ENCODE results near the gene DCC.

DNA sequence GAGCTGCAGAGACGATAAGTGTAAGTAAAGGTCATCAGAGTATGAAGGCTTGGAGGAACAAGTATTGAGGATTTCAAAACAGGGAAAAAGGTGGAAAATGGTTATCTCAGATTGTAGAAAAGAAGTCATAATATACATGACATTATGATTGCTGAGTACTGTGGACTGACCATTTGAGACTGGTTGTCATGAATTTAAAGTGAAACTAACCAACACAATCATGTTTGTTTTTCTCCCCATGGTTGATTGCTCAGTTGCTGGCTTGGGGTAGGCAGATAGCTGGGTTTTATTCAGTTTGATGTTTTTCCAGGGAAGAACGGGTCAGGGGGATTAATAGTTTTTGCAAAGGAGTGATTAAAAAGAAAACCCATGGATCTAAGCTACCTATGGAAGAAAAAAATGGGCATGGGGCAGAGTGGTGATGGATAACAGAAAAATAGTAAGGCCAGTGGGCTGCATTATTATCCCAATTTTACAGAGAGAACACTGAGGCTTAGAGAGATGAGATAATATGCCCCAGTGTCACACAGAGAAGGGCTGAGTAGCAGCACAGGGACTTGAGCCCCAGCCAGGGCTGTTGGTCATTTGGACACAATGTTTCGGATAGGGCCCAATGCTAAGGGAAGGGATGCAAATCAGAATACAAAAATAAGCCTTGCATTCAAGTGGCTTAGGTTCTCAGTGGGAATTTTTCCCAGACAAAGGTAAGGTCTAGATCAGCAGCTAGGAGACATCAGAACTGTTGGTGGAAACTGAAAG is 885.7 kb downstream of the DCC start:
- TF ChIP-seq POLR2A (IDR thresholded peaks at IDR 0.05; ENCODE audit: low read length): no peak
- TF ChIP-seq GATA1 (IDR thresholded peaks at IDR 0.05; ENCODE audit: low read depth, low read length): no peak
